Esophagus squamous epithelium (tissue), 5 donors: ENCODE measurements around the gene RAB22A. TPM values are rescaled to one million over a fixed set of nuclear protein-coding genes. Genes with fewer than 3 reads are reported as not detected.

Experiments
- DNase-seq: peaks from one replicate; lab custom pipeline; 2025; lab: John Stamatoyannopoulos, UW
- H3K27ac ChIP-seq, 4 donors: fragments of 200-600 bp; sonication (generic); one replicate each; pipeline ENCODE4 v1.5.1; 2016 to 2019; ENCODE audit warnings: mild to moderate bottlenecking in 1 of 4
- H3K27me3 ChIP-seq, 4 donors: fragments of 200-600 bp; sonication (generic); 1 replicate in 3 of 4; 2 replicates in 1 of 4; pipeline versions ENCODE4 v1.5.1 to v1.6.0; 2017 to 2021; ENCODE audit warnings: antibody characterized with exemption in 1 of 4
- H3K36me3 ChIP-seq, 3 donors: fragments of 200-600 bp; sonication (generic); one replicate each; pipeline ENCODE4 v1.5.1; 2016 to 2019
- H3K4me1 ChIP-seq, 3 donors: fragments of 200-600 bp; sonication (generic); one replicate each; pipeline ENCODE4 v1.5.1; 2017 to 2019
- H3K4me3 ChIP-seq, 4 donors: fragments of 200-600 bp; sonication (generic); 1 replicate in 3 of 4; 2 replicates in 1 of 4; pipeline ENCODE4 v1.5.1; 2016 to 2019; ENCODE audit warnings: mild to moderate bottlenecking in 2 of 4, moderate library complexity in 1 of 4
- H3K9me3 ChIP-seq, 3 donors: fragments of 200-600 bp; sonication (generic); one replicate each; pipeline ENCODE4 v1.5.1; 2016 to 2019
- POLR2A ChIP-seq, 4 donors: fragments of 450-650 bp; IDR thresholded peaks; one replicate each; pipeline ENCODE4 v1.6.1; 2017; ENCODE audit warnings: antibody characterized with exemption in 4 of 4, mild to moderate bottlenecking in 4 of 4, moderate library complexity in 3 of 4
- WGBS, 2 donors: methylation state at CpG; one replicate each; pipeline ENCODE4 v1.1.5; 2018; 5-methylcytosine and 5-hydroxymethylcytosine counted together
- intact Hi-C: fragments of 100-400 bp; cut with DNase I; formaldehyde crosslinking; loops from one replicate; pipeline ENCODE4 v1.15.0; 2022
- total RNA-seq, 4 donors: library from RNA; depleted of rRNA; stranded (reverse); fragments of >200 nt; gene quantifications; one replicate each; pipeline ENCODE4 v1.1.0, GENCODE V29; 2016
- TF ChIP-seq, protein P1 (sequence below), 6 experiments: fragments of 450-650 bp in 4 of 6; fragments of 200-600 bp in 2 of 6; sonication (generic) in 2 of 6; IDR thresholded peaks; one replicate each; pipeline ENCODE4 v1.5.1; 2016 to 2019; ENCODE audit warnings: antibody characterized with exemption in 6 of 6, mild to moderate bottlenecking in 4 of 6, moderate library complexity in 4 of 6
- donor health status: DM: yes; HTN: yes; CAD: no.

The RAB22A gene
- total RNA-seq, 4 donors from 2014 or later: 18.4 to 33.2 (median 21.4) TPM

DNA sequence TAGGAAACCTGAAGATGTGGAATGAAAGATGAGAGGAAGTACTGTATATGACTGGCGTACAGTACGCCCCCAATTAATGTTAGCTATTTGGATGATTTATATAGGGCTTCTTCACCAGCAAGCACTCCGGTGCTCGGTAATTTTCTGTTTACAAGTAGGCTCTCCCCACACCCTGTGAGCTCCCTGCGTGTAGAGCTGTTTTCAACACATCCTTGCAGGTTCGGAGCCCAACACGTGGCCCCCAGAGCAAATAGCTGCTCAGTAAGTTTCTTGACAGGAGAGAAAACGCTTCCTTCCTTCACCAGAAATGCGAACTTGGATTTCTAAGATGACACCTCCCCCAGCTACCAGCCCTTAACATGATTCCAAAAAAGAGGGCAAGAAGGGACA lies 1.2 kb upstream of the RAB22A start:
- Histone ChIP-seq H3K4me1 (peaks cover 6 to 60% (median 32%) of the 10 kb centered on the region in 3 donors), H3K36me3 (peaks cover 0 to 22% (median 0%) of the 10 kb centered on the region in 3 donors), H3K9me3 (no peaks in the 10 kb centered on the region), H3K27ac (peak overlapping the region in 2 of 4 donors; percentile 70 to 96), H3K27me3 (no peaks in the 10 kb centered on the region), H3K4me3 (peak overlapping the region; percentile 71 to 100 (median 90))
- no peak for DNase-seq
- intact Hi-C loops: no loop called here
- WGBS, 2 donors: 62 to 67% methylated on average over 9 of the region's 9 CpGs
- no peak for TF ChIP-seq POLR2A (IDR thresholded peaks at IDR 0.05)
- TF ChIP-seq, protein P1, sequence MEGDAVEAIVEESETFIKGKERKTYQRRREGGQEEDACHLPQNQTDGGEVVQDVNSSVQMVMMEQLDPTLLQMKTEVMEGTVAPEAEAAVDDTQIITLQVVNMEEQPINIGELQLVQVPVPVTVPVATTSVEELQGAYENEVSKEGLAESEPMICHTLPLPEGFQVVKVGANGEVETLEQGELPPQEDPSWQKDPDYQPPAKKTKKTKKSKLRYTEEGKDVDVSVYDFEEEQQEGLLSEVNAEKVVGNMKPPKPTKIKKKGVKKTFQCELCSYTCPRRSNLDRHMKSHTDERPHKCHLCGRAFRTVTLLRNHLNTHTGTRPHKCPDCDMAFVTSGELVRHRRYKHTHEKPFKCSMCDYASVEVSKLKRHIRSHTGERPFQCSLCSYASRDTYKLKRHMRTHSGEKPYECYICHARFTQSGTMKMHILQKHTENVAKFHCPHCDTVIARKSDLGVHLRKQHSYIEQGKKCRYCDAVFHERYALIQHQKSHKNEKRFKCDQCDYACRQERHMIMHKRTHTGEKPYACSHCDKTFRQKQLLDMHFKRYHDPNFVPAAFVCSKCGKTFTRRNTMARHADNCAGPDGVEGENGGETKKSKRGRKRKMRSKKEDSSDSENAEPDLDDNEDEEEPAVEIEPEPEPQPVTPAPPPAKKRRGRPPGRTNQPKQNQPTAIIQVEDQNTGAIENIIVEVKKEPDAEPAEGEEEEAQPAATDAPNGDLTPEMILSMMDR (IDR thresholded peaks at IDR 0.05): no peak

DNA sequence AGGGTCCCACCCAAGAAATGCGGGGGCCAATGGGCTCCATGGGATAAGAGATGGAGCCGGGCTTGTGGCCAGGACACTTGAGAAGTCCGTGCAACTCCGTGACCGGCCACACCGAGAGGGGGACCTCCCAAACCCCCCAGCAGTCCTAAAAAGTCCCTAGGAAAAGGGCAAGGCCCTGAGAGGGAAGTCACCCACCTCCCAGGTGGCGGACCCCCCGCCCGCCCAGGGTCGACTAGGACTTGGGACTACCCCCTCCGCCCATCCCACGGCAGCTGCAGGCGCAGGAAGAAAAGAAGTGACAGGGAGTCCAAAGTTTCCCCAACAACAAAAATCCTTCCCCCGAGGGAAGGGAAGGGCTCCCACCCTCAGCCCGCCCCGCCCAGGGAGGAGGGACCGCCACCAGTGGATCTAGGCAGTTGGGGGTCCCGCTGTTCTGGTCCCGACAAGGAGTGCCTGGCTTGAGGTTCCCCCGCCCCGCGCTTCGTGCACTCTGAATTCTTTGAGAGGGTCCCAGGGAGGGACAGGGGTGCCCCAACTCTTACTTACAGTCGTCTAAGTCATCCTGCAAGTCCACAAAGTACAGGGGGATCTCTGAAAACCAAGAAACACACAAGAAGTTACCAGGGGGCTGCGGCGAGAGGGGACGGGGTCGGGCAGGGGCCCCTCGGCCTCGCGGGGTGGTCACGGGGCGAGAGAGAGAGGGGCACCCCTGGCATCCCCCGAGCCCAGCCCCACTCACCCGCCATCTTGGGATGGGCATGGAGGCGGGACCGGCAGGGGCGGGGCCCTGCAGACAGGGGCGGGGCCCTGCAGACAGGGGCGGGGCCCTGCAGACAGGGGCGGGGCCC lies 611 bp upstream of the RAB22A start:
- no peak for TF ChIP-seq POLR2A (IDR thresholded peaks at IDR 0.05)
- TF ChIP-seq, protein P1 (IDR thresholded peaks at IDR 0.05): no peak
- peaks cover 0 to 28% (median 3%) of the 10 kb centered on the region in 3 donors for H3K36me3 ChIP-seq
- no peak for DNase-seq
- H3K4me3 ChIP-seq: peak overlapping the region; percentile 71 to 100 (median 90)
- intact Hi-C loops: no loop called here
- H3K9me3 ChIP-seq: no peaks in the 10 kb centered on the region
- H3K27me3 ChIP-seq: no peaks in the 10 kb centered on the region
- peaks cover 6 to 66% (median 37%) of the 10 kb centered on the region in 3 donors for H3K4me1 ChIP-seq
- WGBS, 2 donors: 26 to 32% methylated on average over 7 to 8 of the region's 41 CpGs
- peak overlapping the region; percentile 69 to 96 (median 78) for H3K27ac ChIP-seq

- no peaks in the 10 kb centered on the region for H3K9me3 ChIP-seq
- intact Hi-C loops: loop anchor here (10.0 kb wide), 1 partner anchor 74 kb away; the partner anchor contains the start of gene VAPB
- H3K27ac ChIP-seq: peak overlapping the region; percentile 89 to 96 (median 90)
- WGBS, 2 donors: 0 to 7% methylated on average over 1 of the region's 1 CpG
- peaks cover 6 to 76% (median 37%) of the 10 kb centered on the region in 3 donors for H3K4me1 ChIP-seq
- peak overlapping the region; percentile 71 to 100 (median 90) for H3K4me3 ChIP-seq
- peaks cover 0 to 40% (median 3%) of the 10 kb centered on the region in 3 donors for H3K36me3 ChIP-seq
- no peaks in the 10 kb centered on the region for H3K27me3 ChIP-seq
- TF ChIP-seq POLR2A (IDR thresholded peaks at IDR 0.05): no peak
- TF ChIP-seq, protein P1 (IDR thresholded peaks at IDR 0.05): no peak
- no peak for DNase-seq
These were observed 822 bp downstream of the RAB22A start for GRCh38 chr20:58310291-58310782.

DNA sequence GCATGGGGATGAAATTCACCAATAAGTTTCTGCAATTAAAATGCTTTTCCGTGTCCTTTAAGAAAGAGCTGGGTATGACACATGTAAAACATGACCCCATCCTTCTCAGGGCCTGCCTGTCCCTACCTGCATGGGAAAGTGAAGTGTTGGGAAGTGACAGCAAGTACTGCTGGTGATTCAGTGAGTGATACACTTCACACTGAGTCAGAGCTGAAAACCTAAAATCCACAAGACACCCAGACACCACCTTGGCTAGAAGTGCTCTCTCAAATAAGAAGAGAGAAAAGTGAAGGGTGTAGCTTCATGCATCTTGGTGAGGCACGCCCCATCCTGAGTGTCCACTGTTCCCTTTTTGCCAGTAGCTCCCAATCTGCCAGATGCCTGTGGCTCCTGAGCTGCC lies 3.3 kb downstream of the RAB22A start:
- Histone ChIP-seq H3K27ac (peak overlapping the region in 3 of 4 donors; percentile 35 to 56 (median 51)), H3K9me3 (no peaks in the 10 kb centered on the region), H3K4me3 (no peak overlapping the region), H3K27me3 (no peaks in the 10 kb centered on the region), H3K4me1 (peaks cover 6 to 61% (median 28%) of the 10 kb centered on the region in 3 donors), H3K36me3 (peaks cover 0 to 62% (median 3%) of the 10 kb centered on the region in 3 donors)
- WGBS, 2 donors: 28 to 43% methylated on average over 2 of the region's 2 CpGs
- intact Hi-C loops: loop anchor here (10.0 kb wide), 1 partner anchor 72 kb away; the partner anchor contains the start of gene VAPB
- TF ChIP-seq POLR2A (IDR thresholded peaks at IDR 0.05): no peak
- TF ChIP-seq, protein P1 (IDR thresholded peaks at IDR 0.05): no peak
- DNase-seq: no peak
